Transverse colon (tissue), 4 donors: ENCODE results near the gene CD226.

Source experiments
- CTCF ChIP-seq, 5 experiments: fragments of 200-600 bp in 3 of 5; fragments of 450-650 bp in 2 of 5; sonication (generic) in 3 of 5; IDR thresholded peaks; 1 replicate in 2 of 5; 2 replicates in 3 of 5; pipeline ENCODE4 v1.5.1; 2016 to 2017; ENCODE audit warnings: antibody characterized with exemption in 5 of 5, inconsistent platforms in 3 of 5, mild to moderate bottlenecking in 2 of 5, moderate library complexity in 1 of 5
- EP300 ChIP-seq: sonication (generic); formaldehyde crosslinking; IDR thresholded peaks from one replicate; pipeline ENCODE4 v1.6.1; 2017; ENCODE audit warnings: antibody characterized with exemption, low read depth
- POLR2A ChIP-seq: fragments of 450-650 bp; IDR thresholded peaks from one replicate; pipeline ENCODE4 v1.6.1; 2016; ENCODE audit warnings: antibody characterized with exemption, mild to moderate bottlenecking, moderate library complexity
- POLR2AphosphoS5 ChIP-seq, 3 donors: sonication (generic); formaldehyde crosslinking; IDR thresholded peaks; one replicate each; pipeline ENCODE4 v1.6.1; 2016; ENCODE audit warnings: antibody characterized with exemption in 3 of 3

DNA sequence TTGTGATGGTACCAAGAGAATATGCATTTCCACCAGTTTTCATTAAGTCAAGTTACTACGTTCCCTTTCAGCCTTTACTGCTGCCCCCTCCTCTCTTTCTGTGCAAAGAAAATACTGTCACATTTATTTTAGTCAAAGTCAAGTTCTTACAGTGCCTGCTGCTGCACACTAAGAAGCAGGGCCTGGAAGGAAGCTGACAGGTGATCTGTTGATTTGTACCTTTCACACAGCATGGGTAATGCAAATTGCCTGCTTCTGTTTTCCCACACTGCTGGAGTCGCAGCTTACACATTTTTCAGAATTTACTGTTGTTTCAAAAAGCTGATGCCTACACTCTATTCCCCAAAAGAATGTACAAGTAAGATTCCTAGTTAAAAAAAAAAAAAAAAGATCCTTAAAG is 48.7 kb upstream of the CD226 start:
- TF ChIP-seq CTCF (IDR thresholded peaks at IDR 0.05) (no peak), POLR2A (no peak), POLR2AphosphoS5 (IDR thresholded peaks at IDR 0.05) (no peak), EP300 (no peak)
